ENCODE results near the gene HAND1.

Gene HAND1

GRCh38 chr5:154472871-154473580 lies 5.0 kb downstream of the HAND1 start:
- TF ChIP-seq CTCF (IDR thresholded peaks at IDR 0.05; ENCODE audit: insufficient read depth, low read length) (no peak), SPI1 (IDR thresholded peaks at IDR 0.05; ENCODE audit: borderline replicate concordance, low read depth) (no peak), POLR2AphosphoS5 (IDR thresholded peaks at IDR 0.05; ENCODE audit: low read depth) (no peak), REST (IDR thresholded peaks at IDR 0.05; ENCODE audit: insufficient replicate concordance, low read depth) (no peak), GABPA (IDR thresholded peaks at IDR 0.05; ENCODE audit: low read depth) (no peak)
- Histone ChIP-seq H3K4me3 (replicated peaks; ENCODE audit: insufficient read depth, low read length) (no peak overlapping the region), H3K27ac (replicated peaks) (no peak overlapping the region), H3K27me3 (ENCODE audit: insufficient read depth, poor library complexity, severe bottlenecking) (peaks cover 68% of the 10 kb centered on the region)
- DNase-seq (ENCODE audit: low read depth in 1 of 2, low spot score in 1 of 2), result no peak

- H3K27ac ChIP-seq (replicated peaks), result no peak overlapping the region
- TF ChIP-seq POLR2AphosphoS5 (IDR thresholded peaks at IDR 0.05; ENCODE audit: low read depth) (no peak), REST (IDR thresholded peaks at IDR 0.05; ENCODE audit: insufficient replicate concordance, low read depth) (no peak), SPI1 (IDR thresholded peaks at IDR 0.05; ENCODE audit: borderline replicate concordance, low read depth) (no peak), CTCF (IDR thresholded peaks at IDR 0.05; ENCODE audit: insufficient read depth, low read length) (no peak), GABPA (IDR thresholded peaks at IDR 0.05; ENCODE audit: low read depth) (no peak)
- no peak overlapping the region for H3K4me3 ChIP-seq (replicated peaks; ENCODE audit: insufficient read depth, low read length)
- no peak for DNase-seq (ENCODE audit: low read depth in 1 of 2, low spot score in 1 of 2)
- peaks cover 51% of the 10 kb centered on the region for H3K27me3 ChIP-seq (ENCODE audit: insufficient read depth, poor library complexity, severe bottlenecking)
These were observed 6.8 kb downstream of the HAND1 start for GRCh38 chr5:154470947-154471870.

GRCh38 chr5:154470137-154470536 lies 7.9 kb downstream of the HAND1 start:
- DNase-seq (ENCODE audit: low read depth in 1 of 2, low spot score in 1 of 2), result no peak
- H3K27me3 ChIP-seq (ENCODE audit: insufficient read depth, poor library complexity, severe bottlenecking), result peaks cover 41% of the 10 kb centered on the region

More at GRCh38 chr5:154470137-154470536, 7.9 kb downstream of the HAND1 start:
- no peak overlapping the region for H3K27ac ChIP-seq (replicated peaks)
- TF ChIP-seq REST (IDR thresholded peaks at IDR 0.05; ENCODE audit: insufficient replicate concordance, low read depth), result no peak
- no peak for TF ChIP-seq POLR2AphosphoS5 (IDR thresholded peaks at IDR 0.05; ENCODE audit: low read depth)
- no peak for TF ChIP-seq GABPA (IDR thresholded peaks at IDR 0.05; ENCODE audit: low read depth)
- TF ChIP-seq CTCF (IDR thresholded peaks at IDR 0.05; ENCODE audit: insufficient read depth, low read length), result no peak
- TF ChIP-seq SPI1 (IDR thresholded peaks at IDR 0.05; ENCODE audit: borderline replicate concordance, low read depth), result no peak
- no peak overlapping the region for H3K4me3 ChIP-seq (replicated peaks; ENCODE audit: insufficient read depth, low read length)

All from HL-60 (cell line).